ENCODE measurements around the gene PLD4. TPM values are rescaled to one million over a fixed set of nuclear protein-coding genes. Genes with fewer than 3 reads are reported as not detected.

PLD4 gene
- total RNA-seq, 4 donors from 2014 or later = 1.7 to 4.1 TPM; not detected in 2

DNA sequence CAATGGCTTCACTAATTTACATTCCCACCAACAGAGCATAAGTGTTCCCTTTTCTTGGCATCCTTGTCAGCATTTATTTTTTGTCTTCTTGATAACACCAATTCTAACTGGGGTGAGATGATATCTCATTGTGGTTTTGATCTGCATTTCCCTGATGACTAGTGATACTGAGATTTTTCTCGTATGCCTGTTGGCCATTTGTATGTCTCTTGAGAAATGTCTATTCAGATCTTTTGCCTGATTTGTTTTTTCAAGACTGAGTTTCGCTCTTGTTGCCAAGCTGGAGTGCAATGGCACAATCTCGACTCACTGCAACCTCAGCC is 4.7 kb upstream of the PLD4 start:
- H3K27me3 ChIP-seq = no peaks in the 10 kb centered on the region
- DNase-seq = no peak
- no peak for TF ChIP-seq POLR2A (IDR thresholded peaks at IDR 0.05)
- TF ChIP-seq, protein P1, sequence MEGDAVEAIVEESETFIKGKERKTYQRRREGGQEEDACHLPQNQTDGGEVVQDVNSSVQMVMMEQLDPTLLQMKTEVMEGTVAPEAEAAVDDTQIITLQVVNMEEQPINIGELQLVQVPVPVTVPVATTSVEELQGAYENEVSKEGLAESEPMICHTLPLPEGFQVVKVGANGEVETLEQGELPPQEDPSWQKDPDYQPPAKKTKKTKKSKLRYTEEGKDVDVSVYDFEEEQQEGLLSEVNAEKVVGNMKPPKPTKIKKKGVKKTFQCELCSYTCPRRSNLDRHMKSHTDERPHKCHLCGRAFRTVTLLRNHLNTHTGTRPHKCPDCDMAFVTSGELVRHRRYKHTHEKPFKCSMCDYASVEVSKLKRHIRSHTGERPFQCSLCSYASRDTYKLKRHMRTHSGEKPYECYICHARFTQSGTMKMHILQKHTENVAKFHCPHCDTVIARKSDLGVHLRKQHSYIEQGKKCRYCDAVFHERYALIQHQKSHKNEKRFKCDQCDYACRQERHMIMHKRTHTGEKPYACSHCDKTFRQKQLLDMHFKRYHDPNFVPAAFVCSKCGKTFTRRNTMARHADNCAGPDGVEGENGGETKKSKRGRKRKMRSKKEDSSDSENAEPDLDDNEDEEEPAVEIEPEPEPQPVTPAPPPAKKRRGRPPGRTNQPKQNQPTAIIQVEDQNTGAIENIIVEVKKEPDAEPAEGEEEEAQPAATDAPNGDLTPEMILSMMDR (IDR thresholded peaks at IDR 0.05) = no peak
- H3K4me3 ChIP-seq = no peak overlapping the region
- no peaks in the 10 kb centered on the region for H3K4me1 ChIP-seq
- no peak overlapping the region for H3K27ac ChIP-seq
- no peaks in the 10 kb centered on the region for H3K36me3 ChIP-seq
- peaks cover 0 to 5% (median 0%) of the 10 kb centered on the region in 4 donors for H3K9me3 ChIP-seq

DNA sequence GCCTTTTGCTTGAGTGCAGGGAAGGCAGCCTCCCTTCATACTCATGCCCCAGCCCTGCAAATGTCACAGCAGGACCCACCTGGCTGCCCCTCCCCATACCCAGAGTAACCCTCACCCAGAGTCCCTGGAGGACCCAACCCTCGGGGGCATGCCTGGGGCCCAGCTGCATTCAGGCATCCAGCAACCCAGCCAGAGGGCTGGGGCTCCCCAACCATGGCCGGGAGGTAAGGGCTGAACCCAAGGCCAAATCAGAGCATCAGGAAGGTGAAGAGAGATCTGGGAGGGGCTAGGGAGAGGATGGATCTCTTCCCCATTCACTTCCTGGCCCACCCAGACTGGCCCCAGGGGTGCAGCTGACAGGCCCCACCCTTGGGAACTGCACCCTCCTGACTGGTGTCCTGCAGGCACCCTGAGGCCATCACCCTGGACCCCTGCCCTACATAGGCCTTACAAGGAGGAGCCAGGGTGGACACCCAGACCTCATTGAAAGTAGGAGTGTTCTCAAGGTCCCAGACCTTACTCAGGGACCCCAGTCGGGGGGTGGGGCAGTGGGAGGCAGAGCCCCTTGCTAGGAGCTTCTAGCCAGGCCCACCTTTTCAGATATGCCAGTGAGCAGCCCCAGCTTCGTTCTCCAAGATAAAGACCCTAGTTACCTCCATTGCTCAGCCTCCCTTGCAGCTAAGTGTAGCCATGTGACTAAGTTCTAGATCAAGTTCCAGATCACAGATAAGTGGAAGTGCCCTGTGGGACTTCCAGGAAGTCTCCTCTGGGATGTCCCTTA is 849 bp upstream of the PLD4 start:
- no peak for DNase-seq
- H3K27me3 ChIP-seq = no peaks in the 10 kb centered on the region
- peaks cover 0 to 18% (median 0%) of the 10 kb centered on the region in 4 donors for H3K4me1 ChIP-seq
- H3K27ac ChIP-seq = peak overlapping the region in 1 of 4 donors; percentile 84
- H3K9me3 ChIP-seq = peaks cover 0 to 5% (median 0%) of the 10 kb centered on the region in 4 donors
- H3K4me3 ChIP-seq = no peak overlapping the region
- no peaks in the 10 kb centered on the region for H3K36me3 ChIP-seq
- TF ChIP-seq, protein P1 (IDR thresholded peaks at IDR 0.05) = no peak
- no peak for TF ChIP-seq POLR2A (IDR thresholded peaks at IDR 0.05)

DNA sequence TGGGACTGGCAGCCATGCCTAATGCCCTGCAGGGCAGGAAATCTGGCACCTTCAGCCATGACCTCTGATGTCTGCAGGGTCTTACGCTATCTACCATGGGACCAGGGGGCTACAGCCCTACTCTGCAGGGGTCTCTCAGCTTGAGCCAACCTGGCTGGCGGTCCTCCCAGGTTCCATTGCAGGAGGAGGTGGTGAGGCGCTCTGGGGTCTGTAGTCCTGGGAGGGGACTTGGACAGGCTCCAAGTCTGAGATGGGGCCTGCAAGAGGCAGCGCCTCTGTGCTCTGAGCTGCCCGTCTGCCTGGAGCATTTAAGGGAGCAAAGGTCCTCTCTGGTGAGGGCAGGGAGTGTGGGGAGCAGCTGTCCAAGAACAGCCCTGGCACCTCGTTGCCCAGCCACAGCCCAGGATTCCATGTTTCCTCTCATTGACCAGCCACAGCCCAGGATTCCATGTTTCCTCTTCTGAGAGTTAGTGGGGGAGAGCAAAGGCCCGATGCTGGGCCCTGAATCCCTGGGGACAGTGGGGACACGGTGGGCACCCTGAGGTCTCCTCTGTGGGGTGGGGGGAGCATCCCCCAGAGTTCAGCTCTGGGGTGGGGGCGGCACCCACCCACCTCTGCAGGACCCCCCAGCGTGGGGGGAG is 655 bp downstream of the PLD4 start:
- TF ChIP-seq POLR2A (IDR thresholded peaks at IDR 0.05) = no peak
- TF ChIP-seq, protein P1 (IDR thresholded peaks at IDR 0.05) = no peak
- H3K27ac ChIP-seq = peak overlapping the region in 2 of 4 donors; percentile 43 to 84
- DNase-seq = no peak
- no peaks in the 10 kb centered on the region for H3K27me3 ChIP-seq
- peak overlapping the region in 2 of 4 donors; percentile 8 to 32 for H3K4me3 ChIP-seq
- peaks cover 0 to 18% (median 0%) of the 10 kb centered on the region in 4 donors for H3K4me1 ChIP-seq
- peaks cover 0 to 5% (median 0%) of the 10 kb centered on the region in 4 donors for H3K9me3 ChIP-seq
- no peaks in the 10 kb centered on the region for H3K36me3 ChIP-seq

DNA sequence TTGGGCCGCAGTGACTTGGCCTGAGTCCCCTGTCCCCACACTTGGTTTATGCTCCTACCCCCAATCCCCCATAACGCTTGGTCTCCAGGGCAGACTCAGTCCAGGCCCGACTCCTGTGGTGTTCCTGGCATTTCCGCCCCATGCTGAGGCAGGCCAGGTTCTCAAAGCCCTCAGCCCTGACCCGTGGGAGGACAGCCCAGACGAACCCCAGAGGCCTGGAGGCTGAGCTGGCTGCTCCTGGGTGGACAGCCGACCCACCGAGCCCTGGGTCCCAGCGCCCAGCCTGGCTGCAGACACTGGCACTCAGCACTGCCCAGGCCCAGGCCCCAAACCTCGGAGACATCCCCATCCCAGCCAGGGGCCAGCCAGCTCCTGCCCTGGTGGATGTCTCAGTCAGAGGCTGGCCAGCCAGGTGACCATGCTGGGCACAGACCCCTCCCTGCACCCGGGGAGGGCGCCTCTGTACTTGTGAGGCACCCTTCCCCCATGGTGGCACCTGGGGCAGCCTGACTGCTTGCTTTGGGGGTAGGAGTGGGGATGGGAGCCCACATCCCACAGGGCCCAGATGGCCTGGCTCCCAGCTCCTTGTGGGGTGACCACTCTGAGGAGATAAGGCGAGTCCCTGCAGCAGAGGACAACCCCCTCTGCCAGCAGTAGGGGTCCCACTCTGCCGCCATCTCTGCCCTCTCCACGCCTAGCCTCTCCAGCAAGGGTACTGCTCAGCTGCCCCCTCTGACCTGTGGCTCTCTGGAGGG is 1.4 kb downstream of the PLD4 start:
- Histone ChIP-seq H3K9me3 (peaks cover 0 to 5% (median 0%) of the 10 kb centered on the region in 4 donors), H3K27me3 (no peaks in the 10 kb centered on the region), H3K4me1 (peaks cover 0 to 18% (median 0%) of the 10 kb centered on the region in 4 donors), H3K27ac (peak overlapping the region in 2 of 4 donors; percentile 43 to 84), H3K36me3 (no peaks in the 10 kb centered on the region), H3K4me3 (peak overlapping the region in 1 of 4 donors; percentile 32)
- TF ChIP-seq POLR2A (IDR thresholded peaks at IDR 0.05) = no peak
- TF ChIP-seq, protein P1 (IDR thresholded peaks at IDR 0.05) = no peak
- peak in 1 of 3 donors; percentile 44 for DNase-seq

DNA sequence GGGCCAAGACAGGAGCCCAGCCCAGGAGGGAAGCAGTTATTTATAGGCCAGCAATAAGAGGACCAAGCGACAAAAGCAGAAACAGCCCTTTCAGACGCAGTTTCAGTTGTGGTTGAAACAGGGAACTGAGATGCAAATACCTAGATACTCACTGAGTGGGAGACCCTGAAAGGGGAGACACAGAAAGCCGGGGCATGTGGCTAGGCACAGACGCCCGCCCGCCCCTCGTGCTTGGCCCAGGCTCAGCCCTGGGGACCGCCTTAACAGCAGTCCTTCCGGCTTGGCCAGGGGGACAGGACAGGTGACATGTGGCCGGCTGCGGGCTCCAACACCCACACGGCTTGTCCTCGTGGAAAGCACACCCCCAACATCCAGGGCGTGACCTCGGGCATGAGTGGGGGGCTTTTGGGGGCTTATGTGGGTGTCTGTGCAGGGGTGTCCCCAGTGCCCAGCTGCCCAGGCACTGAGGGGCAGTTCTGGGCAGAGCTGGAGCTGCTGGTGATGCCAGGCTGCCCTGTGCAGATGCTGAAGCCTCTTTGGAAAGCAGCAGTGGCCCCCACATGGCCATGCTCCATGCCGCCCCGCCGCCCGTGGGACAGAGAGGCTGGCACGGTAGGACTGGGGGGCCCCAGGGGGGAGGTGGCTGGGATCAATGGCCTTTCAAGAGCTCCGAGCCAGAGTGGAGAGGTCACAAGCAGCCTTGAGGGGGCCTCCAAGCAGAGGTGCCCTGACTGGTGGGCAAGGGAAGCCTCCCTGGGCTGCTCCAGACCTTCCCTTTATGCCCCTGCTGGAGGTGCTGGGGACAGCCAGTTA is 2.1 kb downstream of the PLD4 start:
- Histone ChIP-seq H3K36me3 (no peaks in the 10 kb centered on the region), H3K4me3 (peak overlapping the region in 1 of 4 donors; percentile 32), H3K4me1 (peaks cover 0 to 18% (median 0%) of the 10 kb centered on the region in 4 donors), H3K27ac (peak overlapping the region in 2 of 4 donors; percentile 43 to 84), H3K9me3 (peaks cover 0 to 5% (median 0%) of the 10 kb centered on the region in 4 donors), H3K27me3 (no peaks in the 10 kb centered on the region)
- peak; percentile 46 to 78 (median 77) for DNase-seq
- TF ChIP-seq POLR2A (IDR thresholded peaks at IDR 0.05) = no peak
- TF ChIP-seq, protein P1 (IDR thresholded peaks at IDR 0.05) = no peak

Measured in Peyer's patch (tissue), 4 donors.